PFSK-1 (cell line): ENCODE results near the gene LIF.

ENCODE experiments used
- FOXP2 ChIP-seq: optimal IDR thresholded peaks from 2 replicates; pipeline ENCODE3; 2011; ENCODE audit warnings: borderline replicate concordance, control low read depth, inconsistent platforms; ENCODE audit not compliant: insufficient read depth; ENCODE audit errors: extremely low read length, extremely low read depth
- POLR2AphosphoS5 ChIP-seq: IDR thresholded peaks from 2 replicates; pipeline ENCODE4 v1.6.1; 2012; ENCODE audit warnings: low read depth, mild to moderate bottlenecking, control low read depth, low read length, moderate library complexity
- REST ChIP-seq, 2 experiments: IDR thresholded peaks; 2 replicates each; pipeline versions ENCODE4 v1.6.1 to v1.8.0; 2011 to 2012; ENCODE audit warnings: low read depth in 2 of 2, low read length in 2 of 2, control low read depth in 1 of 2, inconsistent platforms in 1 of 2, mild to moderate bottlenecking in 1 of 2, moderate library complexity in 1 of 2; ENCODE audit not compliant: insufficient read depth in 1 of 2
- SIN3A ChIP-seq: IDR thresholded peaks from 2 replicates; pipeline ENCODE4 v1.6.1; 2012; ENCODE audit warnings: mild to moderate bottlenecking, low read length, moderate library complexity, borderline replicate concordance; ENCODE audit not compliant: insufficient read depth
- TAF1 ChIP-seq: IDR thresholded peaks from 2 replicates; pipeline ENCODE4 v1.6.1; 2012; ENCODE audit warnings: low read length, control low read depth, borderline replicate concordance; ENCODE audit not compliant: insufficient read depth

Gene LIF

GRCh38 chr22:30224161-30224857, 22.2 kb downstream of the LIF start:
- TF ChIP-seq SIN3A, result no peak
- no peak for TF ChIP-seq FOXP2
- TF ChIP-seq REST (IDR thresholded peaks at IDR 0.05; ENCODE audit: insufficient read depth in 1 of 2, low read depth in 2 of 2, low read length in 2 of 2), result no peak
- no peak for TF ChIP-seq TAF1

- TF ChIP-seq SIN3A (no peak), POLR2AphosphoS5 (no peak)
Observed at GRCh38 chr22:30223303-30223702, 23.3 kb downstream of the LIF start.

- TF ChIP-seq FOXP2, result no peak
- no peak for TF ChIP-seq TAF1
- TF ChIP-seq POLR2AphosphoS5, result no peak
- no peak for TF ChIP-seq REST (IDR thresholded peaks at IDR 0.05; ENCODE audit: insufficient read depth in 1 of 2, low read depth in 2 of 2, low read length in 2 of 2)
- TF ChIP-seq SIN3A, result no peak
Observed at GRCh38 chr22:30222321-30222720, 24.2 kb downstream of the LIF start.

- TF ChIP-seq SIN3A (no peak), FOXP2 (no peak), POLR2AphosphoS5 (no peak), TAF1 (no peak)
Observed at GRCh38 chr22:30221121-30221992, 25.2 kb downstream of the LIF start.

GRCh38 chr22:30220338-30221012, 26.1 kb downstream of the LIF start:
- TF ChIP-seq FOXP2 (no peak), POLR2AphosphoS5 (no peak), SIN3A (no peak)

GRCh38 chr22:30219668-30220278, 26.8 kb downstream of the LIF start:
- TF ChIP-seq TAF1 (no peak), REST (IDR thresholded peaks at IDR 0.05; ENCODE audit: insufficient read depth in 1 of 2, low read depth in 2 of 2, low read length in 2 of 2) (no peak), FOXP2 (no peak), SIN3A (no peak), POLR2AphosphoS5 (no peak)
